Measurements from ENCODE around the gene SIGLEC6.

Gene SIGLEC6

GRCh38 chr19:51525651-51526050 is 5.8 kb downstream of the SIGLEC6 start:
- H3K27me3 ChIP-seq (replicated peaks; ENCODE audit: control insufficient read depth, insufficient read depth, low read length) = no peaks in the 10 kb centered on the region; the same call in none of the 2 replicates
- DNase-seq (ENCODE audit: extremely low read depth, insufficient read length) = no peak
- no peaks in the 10 kb centered on the region for H3K36me3 ChIP-seq (ENCODE audit: control insufficient read depth, insufficient read depth, low read length)
- no peak overlapping the region for H3K4me3 ChIP-seq (replicated peaks; ENCODE audit: low read depth, low read length)
- TF ChIP-seq, protein P1, sequence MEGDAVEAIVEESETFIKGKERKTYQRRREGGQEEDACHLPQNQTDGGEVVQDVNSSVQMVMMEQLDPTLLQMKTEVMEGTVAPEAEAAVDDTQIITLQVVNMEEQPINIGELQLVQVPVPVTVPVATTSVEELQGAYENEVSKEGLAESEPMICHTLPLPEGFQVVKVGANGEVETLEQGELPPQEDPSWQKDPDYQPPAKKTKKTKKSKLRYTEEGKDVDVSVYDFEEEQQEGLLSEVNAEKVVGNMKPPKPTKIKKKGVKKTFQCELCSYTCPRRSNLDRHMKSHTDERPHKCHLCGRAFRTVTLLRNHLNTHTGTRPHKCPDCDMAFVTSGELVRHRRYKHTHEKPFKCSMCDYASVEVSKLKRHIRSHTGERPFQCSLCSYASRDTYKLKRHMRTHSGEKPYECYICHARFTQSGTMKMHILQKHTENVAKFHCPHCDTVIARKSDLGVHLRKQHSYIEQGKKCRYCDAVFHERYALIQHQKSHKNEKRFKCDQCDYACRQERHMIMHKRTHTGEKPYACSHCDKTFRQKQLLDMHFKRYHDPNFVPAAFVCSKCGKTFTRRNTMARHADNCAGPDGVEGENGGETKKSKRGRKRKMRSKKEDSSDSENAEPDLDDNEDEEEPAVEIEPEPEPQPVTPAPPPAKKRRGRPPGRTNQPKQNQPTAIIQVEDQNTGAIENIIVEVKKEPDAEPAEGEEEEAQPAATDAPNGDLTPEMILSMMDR (IDR thresholded peaks at IDR 0.05; ENCODE audit: insufficient read depth, low read length, poor library complexity, severe bottlenecking) = no peak

DNA sequence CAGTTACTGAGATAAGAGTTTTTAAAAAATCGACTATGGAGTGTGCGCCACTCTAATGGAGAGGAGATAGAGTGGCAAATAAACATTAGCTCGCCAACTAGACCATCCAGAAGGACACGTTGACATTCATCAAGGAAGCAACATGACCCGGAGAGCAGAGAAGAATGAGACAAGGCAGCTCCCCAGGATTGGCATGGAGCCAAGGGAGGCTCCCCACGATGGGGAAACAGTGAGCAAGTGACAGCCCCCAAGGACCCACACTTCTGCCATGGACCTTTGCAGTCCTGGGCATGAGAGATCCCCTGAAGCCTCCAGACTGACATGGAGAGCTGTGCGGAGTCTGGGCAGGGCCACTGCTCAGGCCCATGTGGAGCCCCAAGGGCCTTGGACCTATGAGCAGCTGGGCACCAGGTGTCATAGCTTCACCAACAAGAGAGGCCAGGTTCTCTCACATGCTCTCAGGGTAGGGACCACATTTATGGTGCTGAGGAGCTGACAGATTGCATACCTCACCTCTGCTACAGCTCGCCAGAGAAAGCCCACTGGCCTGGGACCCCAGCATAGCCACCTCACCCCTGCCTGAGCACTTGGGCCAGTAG is 6.7 kb downstream of the SIGLEC6 start:
- Histone ChIP-seq H3K36me3 (ENCODE audit: control insufficient read depth, insufficient read depth, low read length) (no peaks in the 10 kb centered on the region), H3K4me3 (replicated peaks; ENCODE audit: low read depth, low read length) (no peak overlapping the region), H3K27me3 (replicated peaks; ENCODE audit: control insufficient read depth, insufficient read depth, low read length) (no peaks in the 10 kb centered on the region; the same call in none of the 2 replicates)
- TF ChIP-seq, protein P1 (IDR thresholded peaks at IDR 0.05; ENCODE audit: insufficient read depth, low read length, poor library complexity, severe bottlenecking) = no peak
- DNase-seq (ENCODE audit: extremely low read depth, insufficient read length) = no peak

- TF ChIP-seq, protein P1 (IDR thresholded peaks at IDR 0.05; ENCODE audit: insufficient read depth, low read length, poor library complexity, severe bottlenecking) = no peak
- Histone ChIP-seq H3K4me3 (replicated peaks; ENCODE audit: low read depth, low read length) (no peak overlapping the region), H3K27me3 (replicated peaks; ENCODE audit: control insufficient read depth, insufficient read depth, low read length) (no peaks in the 10 kb centered on the region; the same call in none of the 2 replicates), H3K36me3 (ENCODE audit: control insufficient read depth, insufficient read depth, low read length) (no peaks in the 10 kb centered on the region)
- DNase-seq (ENCODE audit: extremely low read depth, insufficient read length) = no peak
Measured at GRCh38 chr19:51521781-51522180, 9.7 kb downstream of the SIGLEC6 start.

- no peak overlapping the region for H3K4me3 ChIP-seq (replicated peaks; ENCODE audit: low read depth, low read length)
- no peaks in the 10 kb centered on the region for H3K36me3 ChIP-seq (ENCODE audit: control insufficient read depth, insufficient read depth, low read length)
- no peak for DNase-seq (ENCODE audit: extremely low read depth, insufficient read length)
- no peaks in the 10 kb centered on the region; the same call in none of the 2 replicates for H3K27me3 ChIP-seq (replicated peaks; ENCODE audit: control insufficient read depth, insufficient read depth, low read length)
- TF ChIP-seq, protein P1 (IDR thresholded peaks at IDR 0.05; ENCODE audit: insufficient read depth, low read length, poor library complexity, severe bottlenecking) = no peak
Measured at GRCh38 chr19:51521357-51521756, 10.1 kb downstream of the SIGLEC6 start.

GRCh38 chr19:51520728-51521127 is 10.7 kb downstream of the SIGLEC6 start:
- TF ChIP-seq, protein P1 (IDR thresholded peaks at IDR 0.05; ENCODE audit: insufficient read depth, low read length, poor library complexity, severe bottlenecking) = no peak
- no peak for DNase-seq (ENCODE audit: extremely low read depth, insufficient read length)
- H3K27me3 ChIP-seq (replicated peaks; ENCODE audit: control insufficient read depth, insufficient read depth, low read length) = no peaks in the 10 kb centered on the region; the same call in none of the 2 replicates
- H3K4me3 ChIP-seq (replicated peaks; ENCODE audit: low read depth, low read length) = no peak overlapping the region
- no peaks in the 10 kb centered on the region for H3K36me3 ChIP-seq (ENCODE audit: control insufficient read depth, insufficient read depth, low read length)

All from GM06990 (cell line).